SK-N-SH treated with all-trans-retinoic acid at 6 μM for 48 hours (cell line): ENCODE measurements around the gene ANKRD12.

Experiments
- GLIS3 ChIP-seq: fragments of 250-450 bp; sonication (Bioruptor Pico); IDR thresholded peaks from 2 replicates; pipeline ENCODE4 v1.5.0; 2020; ENCODE audit warnings: mild to moderate bottlenecking, moderate library complexity
- SNAI2 ChIP-seq: fragments of 250-450 bp; sonication (Bioruptor Pico); IDR thresholded peaks from 2 replicates; pipeline ENCODE4 v1.5.0; 2020; ENCODE audit warnings: mild to moderate bottlenecking, moderate library complexity

DNA sequence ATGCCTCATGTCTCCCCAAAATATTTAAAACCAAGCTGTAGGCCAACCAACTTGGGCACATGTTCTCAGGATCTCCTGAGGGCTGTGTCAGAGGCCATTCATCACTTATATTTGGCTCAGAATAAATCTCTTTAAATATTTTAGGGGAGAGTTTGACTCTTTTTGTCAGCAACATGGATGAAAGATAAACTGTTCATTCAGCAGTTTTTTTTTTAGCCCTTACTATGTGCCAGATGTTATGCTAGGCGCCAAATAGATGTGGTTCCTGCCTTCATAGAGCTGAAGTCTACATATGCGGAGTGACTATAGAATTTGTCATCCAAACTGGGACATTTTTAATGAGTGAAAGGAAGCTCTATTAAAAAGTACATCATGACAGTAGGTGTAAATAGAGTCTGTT, 155.5 kb downstream of the ANKRD12 start:
- TF ChIP-seq GLIS3 (CRISPR knock-in tag) (no peak), SNAI2 (CRISPR knock-in tag) (no peak)
